Measurements from ENCODE around the gene GLIS2. TPM values are rescaled to one million over a fixed set of nuclear protein-coding genes. Genes with fewer than 3 reads are reported as not detected.

GLIS2 gene
- total RNA-seq, 1 experiment from 2014 or later = 0.46 TPM

DNA sequence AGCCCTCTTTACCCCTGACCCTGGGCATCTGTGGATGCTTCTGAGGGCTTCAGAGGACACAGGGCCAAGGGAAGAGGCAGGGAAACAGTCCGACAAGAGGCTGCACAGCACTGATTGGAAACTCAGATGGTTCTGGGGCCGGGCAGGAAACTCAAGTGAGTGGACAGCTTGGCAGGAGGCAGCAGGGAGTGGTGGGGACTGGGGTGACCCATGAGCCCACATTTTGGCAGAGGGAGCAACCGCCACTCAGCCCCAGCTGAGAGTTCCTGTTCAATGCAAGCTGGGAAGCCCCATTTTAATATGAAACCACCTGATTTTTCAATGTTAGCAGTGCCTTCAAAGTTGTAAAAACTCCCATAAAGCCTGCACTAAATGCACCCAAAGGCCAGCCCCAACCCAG lies 54.3 kb downstream of the GLIS2 start:
- no peak for DNase-seq (ENCODE audit: low read depth)

- peak; percentile 79 for DNase-seq (ENCODE audit: low read depth)
Observed at GRCh38 chr16:4370570-4371356, 54.9 kb downstream of the GLIS2 start.

GRCh38 chr16:4371357-4372000 lies 55.6 kb downstream of the GLIS2 start, which contains the start of gene VASN:
Gene VASN (plus strand): TSS chr16:4371848. CDS start chr16:4380878, 9,030 bp downstream.
- DNase-seq (ENCODE audit: low read depth) = peak; percentile 77

DNA sequence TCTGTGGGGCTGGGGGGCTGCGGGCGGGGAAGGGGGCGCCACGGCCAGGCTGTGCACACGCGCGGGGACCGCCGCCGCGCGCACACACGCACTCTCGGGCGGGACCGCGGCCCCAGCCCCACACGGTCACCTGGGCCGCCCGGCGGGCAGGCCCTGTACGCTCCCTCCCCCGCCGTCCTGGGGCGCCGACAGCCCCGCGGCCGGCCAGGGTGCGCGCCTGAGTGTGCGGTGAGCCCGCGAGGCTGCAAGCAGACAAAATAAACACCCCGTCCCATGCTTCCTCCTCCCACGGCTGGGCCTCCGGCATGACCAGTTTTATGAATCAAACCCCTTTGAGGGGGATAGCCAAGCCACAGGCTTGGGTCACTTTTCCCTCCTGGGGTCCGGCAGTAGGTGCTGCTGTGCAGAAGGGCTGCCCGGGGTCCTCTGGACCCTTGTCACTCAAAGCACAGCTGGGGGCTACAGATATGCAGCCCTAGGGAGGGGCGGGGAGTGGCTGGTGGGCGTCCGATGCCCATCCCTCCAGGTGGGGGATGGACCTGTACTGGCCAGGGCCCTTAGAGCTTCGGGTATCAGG lies 56.2 kb downstream of the GLIS2 start:
- peak; percentile 62 for DNase-seq (ENCODE audit: low read depth)

- peak; percentile 51 for DNase-seq (ENCODE audit: low read depth)
Observed at GRCh38 chr16:4372578-4373355, 56.9 kb downstream of the GLIS2 start.

DNA sequence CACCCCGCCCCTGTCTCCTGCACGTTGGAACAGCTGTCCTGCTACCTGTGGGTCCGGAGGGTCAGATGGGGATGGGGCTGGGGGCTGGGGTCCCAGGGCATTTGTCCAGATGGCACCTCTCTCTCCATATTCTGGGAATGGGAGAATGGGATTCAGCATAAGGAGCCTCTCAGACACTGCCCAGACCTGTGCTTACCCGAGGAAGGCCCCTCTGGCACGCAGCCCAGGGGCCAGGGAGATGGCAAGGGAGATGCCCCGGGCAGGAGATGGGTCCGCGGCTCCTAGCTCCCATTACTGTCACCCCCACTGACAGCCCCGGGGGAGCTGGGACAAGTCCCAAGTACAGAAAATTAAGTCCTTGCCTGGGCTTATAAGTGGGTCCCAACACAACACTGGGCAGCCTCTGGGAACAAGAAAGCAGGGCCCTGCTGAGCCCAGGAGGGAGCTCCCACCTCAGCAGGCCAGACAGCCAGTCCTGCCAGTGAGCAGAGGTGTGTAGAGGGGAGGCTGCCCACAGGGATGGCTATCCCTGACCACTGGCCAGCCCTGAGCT lies 57.6 kb downstream of the GLIS2 start:
- DNase-seq (ENCODE audit: low read depth) = peak; percentile 61

- peak; percentile 79 for DNase-seq (ENCODE audit: low read depth)
Observed at GRCh38 chr16:4373909-4374742, 58.3 kb downstream of the GLIS2 start.

DNA sequence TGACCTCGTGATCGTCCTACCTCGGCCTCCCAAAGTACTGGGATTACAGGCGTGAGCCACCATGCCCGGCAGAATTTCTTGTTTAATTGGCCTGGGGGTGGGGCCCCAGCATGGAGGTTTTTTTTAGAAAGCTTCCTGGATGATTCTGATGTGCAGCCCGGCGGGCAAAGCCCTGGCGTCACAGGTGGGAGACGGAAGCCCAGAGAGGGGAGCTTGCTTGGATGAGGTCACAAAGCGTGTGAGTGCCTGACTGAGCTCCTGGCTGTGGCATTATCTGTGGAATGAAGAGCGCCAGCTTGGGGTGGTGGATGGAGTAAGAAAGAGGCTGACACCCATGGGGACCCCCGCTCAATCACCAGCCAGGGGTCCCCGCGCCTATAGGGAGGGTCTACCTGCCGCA lies 59.9 kb downstream of the GLIS2 start:
- DNase-seq (ENCODE audit: low read depth) = peak; percentile 41

DNA sequence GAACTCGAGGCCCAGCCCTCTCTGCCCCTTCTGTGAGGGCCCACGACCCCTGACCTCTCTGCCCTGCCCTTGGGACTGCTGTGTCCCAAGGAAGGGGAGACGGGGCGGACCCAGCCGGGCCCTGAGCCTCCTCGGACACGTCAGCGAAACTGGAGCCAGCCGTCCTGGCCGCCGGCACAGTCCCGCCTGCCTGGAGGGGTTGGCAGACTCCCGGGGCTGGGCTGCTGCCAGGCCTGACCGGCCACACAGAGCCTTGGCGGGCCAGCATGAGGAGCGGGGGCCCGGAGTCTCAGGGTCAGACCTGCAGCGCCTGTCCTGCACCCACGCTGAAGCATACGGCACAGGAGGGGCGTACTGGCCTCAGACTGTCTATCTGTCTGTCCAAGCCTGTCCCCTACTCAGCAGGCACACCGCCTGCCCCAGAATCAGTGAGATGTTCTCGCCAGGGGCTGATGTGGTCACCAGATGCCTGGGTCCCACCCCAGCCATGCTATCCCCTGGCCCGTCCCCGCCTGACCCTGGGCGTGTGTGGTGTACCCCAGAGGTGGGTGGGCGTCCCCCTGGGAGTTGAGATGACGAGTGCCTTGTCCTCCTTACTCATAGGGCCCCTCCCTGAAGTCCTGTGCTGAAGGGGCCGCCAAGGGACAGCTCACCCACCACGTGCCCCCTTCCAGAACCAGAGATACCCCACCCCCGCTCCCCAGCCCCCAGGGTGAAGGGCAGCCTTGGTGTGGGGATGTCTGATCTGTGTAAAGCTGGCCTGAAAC lies 60.4 kb downstream of the GLIS2 start:
- peak; percentile 71 for DNase-seq (ENCODE audit: low read depth)

- peak; percentile 45 for DNase-seq (ENCODE audit: low read depth)
Observed at GRCh38 chr16:4376893-4377572, 61.2 kb downstream of the GLIS2 start.

DNA sequence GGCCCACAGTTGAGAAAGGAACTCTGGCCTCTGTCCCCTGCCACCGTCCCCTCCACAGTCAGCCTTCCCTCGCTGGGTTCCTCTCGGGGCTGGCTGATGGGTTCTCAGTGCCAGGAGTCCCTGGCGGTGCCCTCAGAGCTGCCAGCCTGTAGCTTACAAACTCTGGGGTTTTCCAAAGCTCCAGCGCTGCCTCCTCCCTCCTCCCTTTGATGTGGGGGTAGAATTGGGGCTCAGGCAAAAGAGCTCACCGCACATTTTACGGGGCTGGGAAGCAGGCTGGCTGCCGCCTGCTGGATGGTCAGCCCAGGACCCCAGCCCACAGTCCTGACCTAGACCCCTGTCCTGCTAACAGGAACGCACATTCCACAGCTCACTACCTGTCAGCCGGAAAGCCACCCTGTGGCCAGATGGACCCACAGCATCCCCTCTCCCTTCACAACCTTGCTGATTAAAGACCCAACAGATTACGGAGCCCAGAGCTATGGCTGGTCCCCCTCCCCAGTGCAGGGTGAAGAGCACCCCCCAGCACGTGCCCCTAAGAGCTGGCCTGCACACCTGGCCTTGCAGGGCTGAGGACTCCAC lies 61.8 kb downstream of the GLIS2 start:
- no peak for DNase-seq (ENCODE audit: low read depth)

DNA sequence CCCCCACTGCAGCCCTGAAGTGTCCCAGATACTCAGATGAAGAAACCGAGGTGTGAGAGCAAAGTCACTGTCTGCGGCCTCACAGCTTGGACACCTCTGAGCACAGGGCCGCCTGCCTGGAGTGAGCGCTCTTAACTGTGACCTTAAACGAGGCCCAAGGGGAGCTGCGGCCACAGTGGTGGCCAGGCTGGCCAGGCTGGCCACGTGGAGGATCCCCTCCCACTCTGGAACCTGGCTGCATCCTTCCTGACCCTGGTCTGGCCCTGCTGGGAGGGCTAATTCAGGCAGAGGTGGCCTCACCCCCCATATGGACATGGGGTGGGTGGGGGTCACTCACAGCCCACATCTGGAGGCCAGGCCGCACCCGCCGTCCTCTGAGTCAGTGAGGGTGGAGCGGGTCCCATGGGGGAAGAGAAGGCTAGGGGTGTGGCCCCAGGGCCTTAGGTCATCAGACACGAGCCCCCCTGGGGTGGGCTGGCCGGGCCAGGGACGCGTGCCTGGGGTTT lies 62.3 kb downstream of the GLIS2 start:
- DNase-seq (ENCODE audit: low read depth) = peak; percentile 50

GRCh38 chr16:4378999-4379690 lies 63.3 kb downstream of the GLIS2 start:
- DNase-seq (ENCODE audit: low read depth) = no peak

DNA sequence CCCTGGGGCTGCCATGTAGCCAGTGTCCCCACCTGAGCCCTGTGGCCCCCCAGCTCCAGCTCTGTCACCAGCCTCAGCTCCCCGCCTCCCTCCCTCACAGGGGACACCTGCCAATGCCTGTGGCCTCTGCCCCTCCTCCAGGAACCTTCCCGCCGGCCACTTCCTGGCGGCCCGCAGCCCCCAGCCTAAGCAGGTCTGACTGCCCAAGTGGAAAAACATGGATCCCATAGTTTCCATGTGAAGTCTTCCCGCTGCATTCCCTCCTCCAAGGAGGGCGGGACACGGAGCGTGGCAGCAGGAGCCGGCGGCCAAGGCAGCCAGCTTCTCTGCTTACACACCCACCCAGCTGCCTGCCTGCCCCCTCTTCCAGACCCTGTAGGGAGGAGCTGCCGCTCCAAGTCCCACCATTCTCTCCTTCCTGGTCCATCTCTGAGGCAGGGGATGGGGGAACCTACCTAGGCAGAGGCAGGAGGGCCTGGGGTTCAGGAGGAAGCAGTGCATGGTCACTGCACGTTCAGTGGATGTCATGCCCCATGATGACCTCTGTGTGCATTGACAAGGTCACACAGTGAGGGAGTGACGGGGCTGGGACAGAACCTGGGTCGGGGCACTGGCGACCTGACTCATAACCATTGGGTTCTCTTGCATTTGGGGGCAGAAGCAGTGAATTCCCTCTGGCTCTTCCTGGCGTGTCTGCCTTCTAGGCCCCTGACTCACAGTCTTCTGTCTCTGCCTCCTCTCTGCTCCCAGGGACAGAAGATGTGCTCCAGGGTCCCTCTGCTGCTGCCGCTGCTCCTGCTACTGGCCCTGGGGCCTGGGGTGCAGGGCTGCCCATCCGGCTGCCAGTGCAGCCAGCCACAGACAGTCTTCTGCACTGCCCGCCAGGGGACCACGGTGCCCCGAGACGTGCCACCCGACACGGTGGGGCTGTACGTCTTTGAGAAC lies 64.5 kb downstream of the GLIS2 start:
- no peak for DNase-seq (ENCODE audit: low read depth)

GRCh38 chr16:4381072-4381934 lies 65.4 kb downstream of the GLIS2 start:
- no peak for DNase-seq (ENCODE audit: low read depth)
